C4-2B (cell line): ENCODE measurements around the gene PTPRT.

ENCODE experiments used
- H3K27ac ChIP-seq: fragments of 450-650 bp; 2 replicates; pipeline ENCODE4 v1.5.1; 2017
- ZFX ChIP-seq: fragments of 450-650 bp; IDR thresholded peaks from 2 replicates; pipeline ENCODE4 v1.6.1; 2017
- TF ChIP-seq, protein P1 (sequence below): fragments of 450-650 bp; conservative IDR thresholded peaks from 2 replicates; pipeline ENCODE4 v1.5.1; 2017; ENCODE audit warnings: mild to moderate bottlenecking

PTPRT gene

DNA sequence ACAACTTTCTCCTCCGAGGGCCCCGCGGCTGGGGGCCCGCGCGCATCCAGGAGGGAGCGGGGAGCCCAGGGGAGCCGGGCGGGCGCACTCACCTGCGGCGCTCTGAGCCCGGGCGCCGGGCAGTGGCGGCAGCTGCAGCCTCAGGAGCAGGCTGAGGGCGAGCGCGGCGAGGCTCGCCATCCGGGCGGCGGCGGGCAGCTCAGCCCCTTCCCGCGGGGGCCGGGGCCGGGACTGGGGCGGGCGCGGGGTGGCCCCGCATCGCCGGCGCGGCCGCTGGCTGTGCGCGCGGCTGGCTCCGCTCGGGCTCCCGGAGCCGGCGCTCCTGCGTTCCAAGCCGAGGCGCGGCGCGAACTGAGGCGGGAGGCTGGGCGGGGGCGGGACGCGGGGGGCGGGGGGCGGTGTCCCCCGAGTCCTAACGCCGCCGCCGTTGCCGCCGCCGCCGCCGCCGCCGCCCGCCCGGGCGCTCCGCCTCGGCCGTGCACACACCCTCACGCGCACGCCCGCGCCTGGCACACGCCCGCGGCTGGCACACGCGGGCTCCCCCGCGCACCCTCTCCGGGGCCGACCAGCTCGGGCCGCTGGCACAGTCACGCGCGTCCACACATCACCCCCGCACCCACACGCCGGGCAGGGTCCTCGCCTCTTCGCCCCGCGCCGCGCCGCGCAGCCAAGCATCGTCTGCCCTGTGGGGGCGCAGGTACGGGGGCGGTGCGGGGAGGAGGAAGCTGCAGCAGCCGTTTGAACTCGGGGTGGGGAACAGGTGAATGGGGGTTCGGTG, at the start of gene PTPRT:
Gene PTPRT, minus strand, starts transcription at position 353 of the 778 bp plus-strand sequence. Its CDS starts 173 bp downstream, at position 180.
- H3K27ac ChIP-seq, result no peak within 1 kb of the TSS
- TF ChIP-seq ZFX, result no peak
- TF ChIP-seq, protein P1, sequence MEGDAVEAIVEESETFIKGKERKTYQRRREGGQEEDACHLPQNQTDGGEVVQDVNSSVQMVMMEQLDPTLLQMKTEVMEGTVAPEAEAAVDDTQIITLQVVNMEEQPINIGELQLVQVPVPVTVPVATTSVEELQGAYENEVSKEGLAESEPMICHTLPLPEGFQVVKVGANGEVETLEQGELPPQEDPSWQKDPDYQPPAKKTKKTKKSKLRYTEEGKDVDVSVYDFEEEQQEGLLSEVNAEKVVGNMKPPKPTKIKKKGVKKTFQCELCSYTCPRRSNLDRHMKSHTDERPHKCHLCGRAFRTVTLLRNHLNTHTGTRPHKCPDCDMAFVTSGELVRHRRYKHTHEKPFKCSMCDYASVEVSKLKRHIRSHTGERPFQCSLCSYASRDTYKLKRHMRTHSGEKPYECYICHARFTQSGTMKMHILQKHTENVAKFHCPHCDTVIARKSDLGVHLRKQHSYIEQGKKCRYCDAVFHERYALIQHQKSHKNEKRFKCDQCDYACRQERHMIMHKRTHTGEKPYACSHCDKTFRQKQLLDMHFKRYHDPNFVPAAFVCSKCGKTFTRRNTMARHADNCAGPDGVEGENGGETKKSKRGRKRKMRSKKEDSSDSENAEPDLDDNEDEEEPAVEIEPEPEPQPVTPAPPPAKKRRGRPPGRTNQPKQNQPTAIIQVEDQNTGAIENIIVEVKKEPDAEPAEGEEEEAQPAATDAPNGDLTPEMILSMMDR, result no peak

DNA sequence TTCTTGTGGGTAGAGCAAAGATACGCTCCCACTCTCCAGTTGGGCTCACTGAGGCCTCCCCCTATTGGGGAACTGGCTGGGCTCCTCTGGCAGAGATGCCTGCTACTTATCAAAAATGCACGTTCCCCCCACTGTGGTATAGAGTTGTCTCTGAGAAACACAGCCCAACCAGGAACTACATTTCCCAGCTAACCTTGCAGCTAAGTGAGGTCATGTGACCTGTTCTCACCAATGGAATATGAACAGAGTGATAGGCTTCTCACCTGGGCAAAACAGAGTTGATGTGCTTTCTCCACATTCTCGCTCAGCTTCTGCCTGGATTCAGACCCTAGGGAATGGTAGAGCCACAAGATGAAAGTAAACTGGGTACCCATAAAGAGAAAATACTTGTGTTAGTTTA, 49.1 kb upstream of the PTPRT start:
- no peak overlapping the region for H3K27ac ChIP-seq
- TF ChIP-seq, protein P1, result no peak
- TF ChIP-seq ZFX, result no peak

- no peak overlapping the region for H3K27ac ChIP-seq
- TF ChIP-seq ZFX, result no peak
- TF ChIP-seq, protein P1, result no peak
Measured at GRCh38 chr20:43238266-43238665, 48.6 kb upstream of the PTPRT start.

DNA sequence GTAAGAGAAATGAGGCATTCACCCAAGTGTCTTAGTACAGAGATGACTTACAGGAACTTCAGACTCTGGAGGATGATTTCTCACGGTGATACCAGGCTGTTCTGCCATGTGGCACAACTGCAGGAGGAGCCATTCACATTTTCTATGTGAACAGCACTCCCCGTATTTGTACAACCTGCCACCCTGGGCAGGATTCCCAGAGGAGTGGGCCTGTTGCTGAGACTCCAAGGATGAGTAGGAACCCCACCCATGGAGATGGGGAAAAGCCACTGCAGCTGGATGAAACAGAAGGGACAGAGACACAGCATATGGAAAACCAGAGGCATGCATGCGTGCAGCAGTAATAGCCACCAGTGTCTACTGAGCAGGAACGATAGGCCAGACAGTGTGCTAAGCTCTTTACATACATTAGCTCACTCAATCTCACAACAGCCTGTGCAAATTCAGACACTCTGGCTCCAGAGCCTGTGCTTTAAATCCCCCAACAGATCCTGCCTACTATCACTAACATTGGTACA, 48.0 kb upstream of the PTPRT start:
- H3K27ac ChIP-seq, result no peak overlapping the region
- TF ChIP-seq, protein P1, result no peak
- no peak for TF ChIP-seq ZFX

DNA sequence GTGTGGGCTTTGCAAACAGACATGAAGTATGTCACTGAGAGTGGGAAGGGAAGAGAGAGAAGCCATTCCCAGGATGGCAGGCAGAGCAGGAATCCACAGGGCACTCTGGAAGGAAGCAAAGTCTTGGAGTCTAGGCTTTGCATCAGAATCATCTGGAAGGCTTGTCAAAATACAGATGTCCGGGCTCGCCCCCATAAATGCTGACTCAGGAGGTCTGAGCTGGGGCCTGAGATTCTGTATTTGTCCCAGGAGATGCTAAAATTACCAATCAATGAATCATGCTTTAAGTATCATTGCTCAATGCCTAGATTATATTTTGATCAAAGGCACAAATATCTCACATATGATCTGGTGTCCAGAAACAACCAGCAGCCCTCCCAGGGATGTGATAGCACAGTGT, 46.3 kb upstream of the PTPRT start:
- TF ChIP-seq, protein P1, result no peak
- TF ChIP-seq ZFX, result no peak

DNA sequence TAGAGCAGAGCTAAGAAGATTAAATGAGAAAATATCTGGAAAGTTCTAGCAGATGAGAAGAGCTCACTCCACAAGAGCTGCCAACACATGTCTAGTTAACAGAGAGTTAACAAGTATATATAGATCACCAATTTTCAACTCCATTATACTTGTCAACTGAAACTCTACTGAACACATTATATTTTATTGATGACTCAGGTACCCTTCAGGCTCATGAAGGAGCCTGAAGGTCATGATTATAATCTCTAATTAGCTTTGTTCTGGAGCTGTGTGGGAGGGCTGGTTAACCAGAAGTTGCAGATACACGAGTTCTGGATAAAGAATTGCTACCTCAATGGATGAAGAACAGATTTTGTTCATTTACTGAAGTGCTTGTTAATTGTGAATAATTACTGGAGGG, 42.1 kb upstream of the PTPRT start:
- H3K27ac ChIP-seq, result no peak overlapping the region
- TF ChIP-seq, protein P1, result no peak
- TF ChIP-seq ZFX, result no peak

More for the DNA sequence above, 46.3 kb upstream of the PTPRT start:
- H3K27ac ChIP-seq, result no peak overlapping the region

DNA sequence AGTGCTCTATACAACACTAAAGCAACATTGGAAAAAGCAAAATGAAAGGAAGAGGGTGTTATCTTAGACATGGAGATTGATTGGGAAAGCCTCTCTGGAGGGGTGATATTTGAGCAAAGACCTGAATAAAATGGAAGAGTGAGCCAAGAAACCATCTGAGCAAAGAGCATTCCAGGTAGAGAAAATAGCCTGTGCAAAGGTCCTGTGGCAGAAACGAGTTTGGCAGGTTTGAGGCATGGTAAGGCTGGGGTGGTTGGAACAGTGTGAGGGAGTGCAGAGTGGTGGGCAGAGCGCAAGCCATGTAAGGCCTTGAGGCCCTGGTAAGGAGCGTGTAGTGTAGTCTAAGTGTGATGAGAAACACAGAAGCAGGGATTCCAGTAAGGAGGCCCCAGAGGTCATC, 40.0 kb upstream of the PTPRT start:
- no peak for TF ChIP-seq ZFX
- TF ChIP-seq, protein P1, result no peak
- H3K27ac ChIP-seq, result no peak overlapping the region
